IMR-90 (cell line): ENCODE results near the gene TRAF3IP1. TPM values are rescaled to one million over a fixed set of nuclear protein-coding genes. Genes with fewer than 3 reads are reported as not detected.

Experiments
- ATAC-seq: fragments of 200-7000 bp; cut with Tn5 transposase; 2 replicates; pipeline ENCODE4 v1.9.1; 2020; ENCODE audit warnings: low read depth, mild to moderate bottlenecking, moderate library complexity
- BruUV-seq: library from RNA; stranded (reverse); fragments of 400-500 nt; replicated peaks from 2 replicates; lab custom pipeline; 2021; lab: Mats Ljungman, UMichigan
- CTCF ChIA-PET: fragments of 300-600 bp; formaldehyde crosslinking; extraction: SDS; loops from one replicate; lab custom pipeline; 2021; ENCODE audit warnings: antibody characterized with exemption; lab: Yijun Ruan, JAX
- POLR2A ChIA-PET: fragments of 300-600 bp; sonication (Branson Sonifier 250); formaldehyde crosslinking; loops from one replicate; lab custom pipeline; 2022; ENCODE audit warnings: antibody characterized with exemption; ENCODE audit not compliant: unreplicated experiment; lab: Charles Lee
- DNase-seq: peaks from one replicate; pipeline ENCODE4 v3.0.0; 2013
- H2AFZ ChIP-seq: replicated peaks from 2 replicates; pipeline ENCODE3; 2013; ENCODE audit warnings: low read length, mild to moderate bottlenecking; ENCODE audit not compliant: poor library complexity
- H2AK5ac ChIP-seq: 2 replicates; pipeline ENCODE4 v1.6.1; 2013; ENCODE audit warnings: low read depth, low read length, inconsistent platforms
- H2AK9ac ChIP-seq: replicated peaks from 2 replicates; pipeline ENCODE3; 2013; ENCODE audit warnings: mild to moderate bottlenecking, low read depth, low read length, moderate library complexity; ENCODE audit not compliant: poor library complexity
- H2BK120ac ChIP-seq: 2 replicates; pipeline ENCODE4 v1.6.1; 2013; ENCODE audit warnings: low read depth, low read length, inconsistent platforms
- H2BK15ac ChIP-seq: 3 replicates; pipeline ENCODE4 v1.6.1; 2013; ENCODE audit warnings: low read depth, low read length, inconsistent platforms
- H2BK20ac ChIP-seq: 2 replicates; pipeline ENCODE4 v1.6.1; 2013; ENCODE audit warnings: low read depth, mild to moderate bottlenecking, inconsistent platforms, low read length, moderate library complexity
- H2BK5ac ChIP-seq: 2 replicates; pipeline ENCODE4 v1.6.1; 2013; ENCODE audit warnings: mild to moderate bottlenecking, low read depth, low read length, inconsistent platforms; ENCODE audit not compliant: poor library complexity, severe bottlenecking
- H3K14ac ChIP-seq: replicated peaks from 2 replicates; pipeline ENCODE4 v1.6.1; 2013; ENCODE audit warnings: low read depth, low read length, inconsistent platforms
- H3K18ac ChIP-seq: 2 replicates; pipeline ENCODE4 v1.6.1; 2013; ENCODE audit warnings: low read depth, low read length, control low read depth
- H3K23ac ChIP-seq: 2 replicates; pipeline ENCODE4 v1.6.1; 2013; ENCODE audit warnings: low read depth, low read length, inconsistent platforms
- H3K27ac ChIP-seq: 2 replicates; pipeline ENCODE4 v1.5.1; 2013; ENCODE audit warnings: mild to moderate bottlenecking, control low read depth, low read length; ENCODE audit not compliant: insufficient read depth
- H3K27me3 ChIP-seq: 2 replicates; pipeline ENCODE4 v1.6.1; 2013; ENCODE audit warnings: low read length; ENCODE audit not compliant: control insufficient read depth, insufficient read depth
- H3K36me3 ChIP-seq: 2 replicates; pipeline ENCODE4 v1.6.1; 2013; ENCODE audit warnings: low read length, mixed read lengths; ENCODE audit not compliant: control insufficient read depth, insufficient read depth
- H3K4ac ChIP-seq: 2 replicates; pipeline ENCODE4 v1.6.1; 2013; ENCODE audit warnings: low read depth, low read length, inconsistent platforms
- H3K4me1 ChIP-seq: 2 replicates; pipeline ENCODE4 v1.6.1; 2013; ENCODE audit warnings: low read length, mixed read lengths; ENCODE audit not compliant: control insufficient read depth, insufficient read depth
- H3K4me2 ChIP-seq: 2 replicates; pipeline ENCODE4 v1.6.1; 2013; ENCODE audit warnings: low read depth, mild to moderate bottlenecking, control low read depth, low read length, moderate library complexity
- H3K4me3 ChIP-seq: 2 replicates; pipeline ENCODE4 v1.5.1; 2013; ENCODE audit warnings: low read depth, mild to moderate bottlenecking, control low read depth, low read length, moderate library complexity; ENCODE audit not compliant: insufficient read depth
- H3K56ac ChIP-seq: 2 replicates; pipeline ENCODE4 v1.6.1; 2013; ENCODE audit warnings: low read length, inconsistent platforms; ENCODE audit not compliant: insufficient read depth; ENCODE audit errors: extremely low read depth
- H3K79me1 ChIP-seq, 2 experiments: 2 replicates each; pipeline ENCODE4 v1.6.1; 2013; ENCODE audit warnings: low read length in 2 of 2, inconsistent platforms in 1 of 2, low read depth in 1 of 2
- H3K9ac ChIP-seq: 2 replicates; pipeline ENCODE4 v1.6.1; 2013; ENCODE audit warnings: low read depth, low read length, control low read depth
- H3K9me1 ChIP-seq: 2 replicates; pipeline ENCODE4 v1.6.1; 2013; ENCODE audit warnings: low read length, inconsistent platforms; ENCODE audit not compliant: insufficient read depth
- H3K9me3 ChIP-seq: 2 replicates; pipeline ENCODE4 v1.6.1; 2013; ENCODE audit warnings: low read length; ENCODE audit not compliant: control insufficient read depth, insufficient read depth
- H4K20me1 ChIP-seq: 2 replicates; pipeline ENCODE4 v1.6.1; 2013; ENCODE audit warnings: low read length, inconsistent platforms; ENCODE audit not compliant: insufficient read depth
- H4K5ac ChIP-seq: 2 replicates; pipeline ENCODE4 v1.6.1; 2013; ENCODE audit warnings: mild to moderate bottlenecking, low read depth, low read length, control low read depth
- H4K8ac ChIP-seq, 2 experiments: 2 replicates each; pipeline ENCODE4 v1.6.1; 2013; ENCODE audit warnings: low read depth in 2 of 2, low read length in 2 of 2, control low read depth in 1 of 2, inconsistent platforms in 1 of 2
- H4K91ac ChIP-seq: 2 replicates; pipeline ENCODE4 v1.6.1; 2013; ENCODE audit warnings: low read depth, low read length, inconsistent platforms; ENCODE audit not compliant: insufficient read depth
- BHLHE40 ChIP-seq: fragments of 150-350 bp; IDR thresholded peaks from 2 replicates; pipeline ENCODE4 v1.6.1; 2016; ENCODE audit warnings: mild to moderate bottlenecking, low read depth, low read length
- CHD1 ChIP-seq: IDR thresholded peaks from 2 replicates; pipeline ENCODE4 v1.6.1; 2012; ENCODE audit warnings: low read depth, low read length, improper control_type of control experiment
- FOS ChIP-seq: fragments of 150-350 bp; IDR thresholded peaks from 2 replicates; pipeline ENCODE4 v1.6.1; 2016; ENCODE audit warnings: low read depth, low read length
- MAZ ChIP-seq: IDR thresholded peaks from 2 replicates; pipeline ENCODE4 v1.6.1; 2012; ENCODE audit warnings: low read depth, mild to moderate bottlenecking, low read length, improper control_type of control experiment, moderate library complexity, borderline replicate concordance
- MXI1 ChIP-seq: IDR thresholded peaks from 2 replicates; pipeline ENCODE4 v1.6.1; 2012; ENCODE audit warnings: low read depth, mild to moderate bottlenecking, low read length, moderate library complexity, borderline replicate concordance
- NFE2L2 ChIP-seq: fragments of 150-350 bp; IDR thresholded peaks from 2 replicates; pipeline ENCODE4 v1.6.1; 2016; ENCODE audit warnings: low read depth, mild to moderate bottlenecking, low read length
- POLR2A ChIP-seq: IDR thresholded peaks from 2 replicates; pipeline ENCODE4 v1.6.1; 2012; ENCODE audit warnings: mild to moderate bottlenecking, low read depth, low read length
- RAD21 ChIP-seq: IDR thresholded peaks from 2 replicates; pipeline ENCODE4 v1.6.1; 2012; ENCODE audit warnings: low read length, improper control_type of control experiment
- RCOR1 ChIP-seq: IDR thresholded peaks from 2 replicates; pipeline ENCODE4 v1.6.1; 2012; ENCODE audit warnings: mild to moderate bottlenecking, low read length, improper control_type of control experiment; ENCODE audit not compliant: insufficient replicate concordance
- RFX5 ChIP-seq: IDR thresholded peaks from 2 replicates; pipeline ENCODE4 v1.8.0; 2012; ENCODE audit warnings: low read depth, mild to moderate bottlenecking, low read length, moderate library complexity
- SMC3 ChIP-seq: fragments of 150-350 bp; IDR thresholded peaks from 2 replicates; pipeline ENCODE4 v1.6.1; 2016; ENCODE audit warnings: low read depth, mild to moderate bottlenecking, antibody characterized with exemption, low read length, moderate library complexity
- WGBS, 2 experiments: methylation state at CpG; one replicate each; pipeline versions ENCODE4 v1.1.5 to v1.1.7; 2013; ENCODE audit warnings: missing lambda C conversion rate in 2 of 2; ENCODE audit not compliant: insufficient read length in 1 of 2; ENCODE audit errors: extremely low coverage in 2 of 2; 5-methylcytosine and 5-hydroxymethylcytosine counted together
- dilution Hi-C: fragments of 300-500 bp; cut with HindIII; formaldehyde crosslinking; loops from one replicate; pipeline ENCODE4 v1.14.3; 2018; ENCODE audit warnings: low sequenced_read_pairs; ENCODE audit not compliant: unreplicated experiment
- in situ Hi-C: fragments of 300-500 bp; cut with MboI; formaldehyde crosslinking; loops from 3 replicates; pipeline ENCODE4 v1.14.3; 2019; ENCODE audit warnings: low sequenced_read_pairs, inconsistent platforms, mixed read lengths
- intact Hi-C: fragments of 100-400 bp; cut with micrococcal nuclease; formaldehyde crosslinking; loops from 2 replicates; pipeline ENCODE4 v1.10.0; 2022
- polyA plus RNA-seq, 3 experiments: library from polyadenylated mRNA; depleted of rRNA; stranded (reverse); fragments of >200 nt; gene quantifications; 2 replicates each; pipeline ENCODE4 v1.2.3, GENCODE V29; 2012; ENCODE audit warnings: low replicate concordance in 1 of 3
- total RNA-seq: library from RNA; depleted of rRNA; stranded (reverse); fragments of >200 nt; gene quantifications from 2 replicates; pipeline ENCODE4 v1.2.3, GENCODE V29; 2012
- TF ChIP-seq, protein P1 (sequence below): fragments of 150-350 bp; IDR thresholded peaks from 2 replicates; pipeline ENCODE4 v1.6.1; 2017; ENCODE audit warnings: mild to moderate bottlenecking, antibody characterized with exemption, low read length, low read depth
- TF ChIP-seq, protein P2 (sequence below): fragments of 150-350 bp; IDR thresholded peaks from 2 replicates; pipeline ENCODE4 v1.6.1; 2016; ENCODE audit warnings: low read depth, mild to moderate bottlenecking, low read length, moderate library complexity, borderline replicate concordance
- TF ChIP-seq, protein P3 (sequence below): conservative IDR thresholded peaks from 2 replicates; pipeline ENCODE4 v1.5.1; 2012; ENCODE audit warnings: mild to moderate bottlenecking, low read depth, low read length, improper control_type of control experiment

The TRAF3IP1 gene
- total and polyA plus RNA-seq, 2 of the 4 experiments (the other 2 are of a cell fraction) = 5.9 to 8.3 TPM

DNA sequence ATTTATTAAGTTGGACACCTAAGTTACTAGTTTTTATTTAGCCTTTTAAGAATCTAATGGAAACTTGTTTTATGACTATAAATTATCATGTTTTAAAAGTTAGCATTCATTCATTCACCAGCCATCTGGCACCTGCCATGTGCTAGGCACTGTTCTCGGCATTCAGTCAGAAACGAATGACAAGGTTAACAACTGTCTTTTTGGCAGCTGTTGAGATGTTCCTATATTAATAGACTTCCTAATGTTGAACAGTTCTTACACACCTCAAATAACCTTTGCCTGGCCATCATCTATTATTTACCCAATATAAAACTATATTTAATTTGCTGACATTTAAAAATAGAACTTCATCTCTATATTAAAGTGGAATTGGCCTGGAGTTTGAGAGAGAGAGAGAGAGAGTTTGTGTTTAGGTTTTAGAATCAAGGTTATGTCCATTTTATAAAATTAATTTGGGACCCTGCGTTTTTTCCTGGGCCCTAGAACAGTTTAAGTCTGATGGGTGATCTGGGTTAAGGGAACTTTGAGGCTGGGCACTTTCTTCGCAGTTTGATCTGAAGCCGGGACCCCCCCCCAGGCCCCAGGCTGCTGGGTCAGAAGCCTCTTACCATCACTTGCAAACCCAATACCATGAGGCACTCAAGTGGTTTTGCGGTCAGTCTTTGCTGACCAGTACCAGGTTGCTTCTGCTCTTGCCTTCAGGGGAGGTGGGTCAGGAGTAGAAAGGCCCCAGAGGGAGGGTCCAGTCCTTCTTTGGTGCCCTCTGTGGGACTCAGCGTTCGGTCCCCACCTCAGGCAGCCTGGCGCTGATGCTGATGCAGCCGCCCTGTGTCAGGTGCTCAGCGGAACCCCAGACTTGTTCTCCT, 58.1 kb downstream of the TRAF3IP1 start:
- dilution Hi-C loops = no loop called here
- POLR2A ChIA-PET = no interaction called here
- TF ChIP-seq RCOR1 (no peak), NFE2L2 (no peak), MAZ (no peak), POLR2A (no peak), BHLHE40 (no peak), CHD1 (no peak), RAD21 (no peak), FOS (no peak), SMC3 (no peak), RFX5 (no peak), MXI1 (no peak)
- TF ChIP-seq, protein P1, sequence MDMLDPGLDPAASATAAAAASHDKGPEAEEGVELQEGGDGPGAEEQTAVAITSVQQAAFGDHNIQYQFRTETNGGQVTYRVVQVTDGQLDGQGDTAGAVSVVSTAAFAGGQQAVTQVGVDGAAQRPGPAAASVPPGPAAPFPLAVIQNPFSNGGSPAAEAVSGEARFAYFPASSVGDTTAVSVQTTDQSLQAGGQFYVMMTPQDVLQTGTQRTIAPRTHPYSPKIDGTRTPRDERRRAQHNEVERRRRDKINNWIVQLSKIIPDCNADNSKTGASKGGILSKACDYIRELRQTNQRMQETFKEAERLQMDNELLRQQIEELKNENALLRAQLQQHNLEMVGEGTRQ = no peak
- TF ChIP-seq, protein P2, sequence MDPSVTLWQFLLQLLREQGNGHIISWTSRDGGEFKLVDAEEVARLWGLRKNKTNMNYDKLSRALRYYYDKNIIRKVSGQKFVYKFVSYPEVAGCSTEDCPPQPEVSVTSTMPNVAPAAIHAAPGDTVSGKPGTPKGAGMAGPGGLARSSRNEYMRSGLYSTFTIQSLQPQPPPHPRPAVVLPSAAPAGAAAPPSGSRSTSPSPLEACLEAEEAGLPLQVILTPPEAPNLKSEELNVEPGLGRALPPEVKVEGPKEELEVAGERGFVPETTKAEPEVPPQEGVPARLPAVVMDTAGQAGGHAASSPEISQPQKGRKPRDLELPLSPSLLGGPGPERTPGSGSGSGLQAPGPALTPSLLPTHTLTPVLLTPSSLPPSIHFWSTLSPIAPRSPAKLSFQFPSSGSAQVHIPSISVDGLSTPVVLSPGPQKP = no peak
- TF ChIP-seq, protein P3, sequence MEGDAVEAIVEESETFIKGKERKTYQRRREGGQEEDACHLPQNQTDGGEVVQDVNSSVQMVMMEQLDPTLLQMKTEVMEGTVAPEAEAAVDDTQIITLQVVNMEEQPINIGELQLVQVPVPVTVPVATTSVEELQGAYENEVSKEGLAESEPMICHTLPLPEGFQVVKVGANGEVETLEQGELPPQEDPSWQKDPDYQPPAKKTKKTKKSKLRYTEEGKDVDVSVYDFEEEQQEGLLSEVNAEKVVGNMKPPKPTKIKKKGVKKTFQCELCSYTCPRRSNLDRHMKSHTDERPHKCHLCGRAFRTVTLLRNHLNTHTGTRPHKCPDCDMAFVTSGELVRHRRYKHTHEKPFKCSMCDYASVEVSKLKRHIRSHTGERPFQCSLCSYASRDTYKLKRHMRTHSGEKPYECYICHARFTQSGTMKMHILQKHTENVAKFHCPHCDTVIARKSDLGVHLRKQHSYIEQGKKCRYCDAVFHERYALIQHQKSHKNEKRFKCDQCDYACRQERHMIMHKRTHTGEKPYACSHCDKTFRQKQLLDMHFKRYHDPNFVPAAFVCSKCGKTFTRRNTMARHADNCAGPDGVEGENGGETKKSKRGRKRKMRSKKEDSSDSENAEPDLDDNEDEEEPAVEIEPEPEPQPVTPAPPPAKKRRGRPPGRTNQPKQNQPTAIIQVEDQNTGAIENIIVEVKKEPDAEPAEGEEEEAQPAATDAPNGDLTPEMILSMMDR = no peak

More for the DNA sequence above, 58.1 kb downstream of the TRAF3IP1 start:
- Histone ChIP-seq H2AK9ac (peak overlapping the region; percentile 16), H2BK5ac (peak overlapping the region; percentile 46), H3K4me2 (no peak overlapping the region), H2BK15ac (no peak overlapping the region), H3K18ac (no peak overlapping the region), H3K56ac (no peak overlapping the region), H2AK5ac (peak overlapping the region; percentile 37; the same call in 1 of the 2 replicates), H2BK120ac (peak overlapping the region; percentile 2; the same call in 1 of the 2 replicates), H3K9me3 (no peaks in the 10 kb centered on the region), H3K9me1 (peaks cover 21% of the 10 kb centered on the region), H3K27me3 (no peaks in the 10 kb centered on the region), H3K36me3 (peaks cover 7% of the 10 kb centered on the region), H2BK20ac (no peak overlapping the region), H3K14ac (no peak overlapping the region), H3K4me3 (no peak overlapping the region), H3K79me1 (peaks cover 3 to 17% of the 10 kb centered on the region in 2 experiments; a peak in 3 of 4 replicates), H4K8ac (no peak overlapping the region; a peak in 1 of 4 replicates), H3K9ac (no peak overlapping the region), H3K23ac (no peak overlapping the region), H3K4ac (peak overlapping the region; percentile 38), H4K91ac (no peak overlapping the region), H3K4me1 (peaks cover 18% of the 10 kb centered on the region), H3K27ac (no peak overlapping the region), H4K20me1 (no peaks in the 10 kb centered on the region), H2AFZ (no peak overlapping the region), H4K5ac (no peak overlapping the region)
- ATAC-seq (no peak), DNase-seq (no peak)
- WGBS, 2 experiments = 76% methylated on average over 4 of the region's 11 CpGs; no CpG with 5 or more reads in 1 of the 2 experiments
- intact Hi-C loops = loop anchor here (5.0 to 10.0 kb wide), 2 partner anchors 54 to 346 kb away; no protein-coding TSS in a partner anchor
- CTCF ChIA-PET = no interaction called here
- in situ Hi-C loops = no loop called here
- BruUV-seq = no TSS peak
